ENCODE data around the gene MLLT3. TPM values are rescaled to one million over a fixed set of nuclear protein-coding genes. Genes with fewer than 3 reads are reported as not detected.

MLLT3 gene
- total and polyA plus RNA-seq, 2 of the 8 experiments (the other 6 are each of a cell fraction or from before 2014, with no cell fraction given), result 5.9 to 9.6 TPM

GRCh38 chr9:20551835-20552234 is 70.5 kb downstream of the MLLT3 start (continued):
- TF ChIP-seq, protein P1, sequence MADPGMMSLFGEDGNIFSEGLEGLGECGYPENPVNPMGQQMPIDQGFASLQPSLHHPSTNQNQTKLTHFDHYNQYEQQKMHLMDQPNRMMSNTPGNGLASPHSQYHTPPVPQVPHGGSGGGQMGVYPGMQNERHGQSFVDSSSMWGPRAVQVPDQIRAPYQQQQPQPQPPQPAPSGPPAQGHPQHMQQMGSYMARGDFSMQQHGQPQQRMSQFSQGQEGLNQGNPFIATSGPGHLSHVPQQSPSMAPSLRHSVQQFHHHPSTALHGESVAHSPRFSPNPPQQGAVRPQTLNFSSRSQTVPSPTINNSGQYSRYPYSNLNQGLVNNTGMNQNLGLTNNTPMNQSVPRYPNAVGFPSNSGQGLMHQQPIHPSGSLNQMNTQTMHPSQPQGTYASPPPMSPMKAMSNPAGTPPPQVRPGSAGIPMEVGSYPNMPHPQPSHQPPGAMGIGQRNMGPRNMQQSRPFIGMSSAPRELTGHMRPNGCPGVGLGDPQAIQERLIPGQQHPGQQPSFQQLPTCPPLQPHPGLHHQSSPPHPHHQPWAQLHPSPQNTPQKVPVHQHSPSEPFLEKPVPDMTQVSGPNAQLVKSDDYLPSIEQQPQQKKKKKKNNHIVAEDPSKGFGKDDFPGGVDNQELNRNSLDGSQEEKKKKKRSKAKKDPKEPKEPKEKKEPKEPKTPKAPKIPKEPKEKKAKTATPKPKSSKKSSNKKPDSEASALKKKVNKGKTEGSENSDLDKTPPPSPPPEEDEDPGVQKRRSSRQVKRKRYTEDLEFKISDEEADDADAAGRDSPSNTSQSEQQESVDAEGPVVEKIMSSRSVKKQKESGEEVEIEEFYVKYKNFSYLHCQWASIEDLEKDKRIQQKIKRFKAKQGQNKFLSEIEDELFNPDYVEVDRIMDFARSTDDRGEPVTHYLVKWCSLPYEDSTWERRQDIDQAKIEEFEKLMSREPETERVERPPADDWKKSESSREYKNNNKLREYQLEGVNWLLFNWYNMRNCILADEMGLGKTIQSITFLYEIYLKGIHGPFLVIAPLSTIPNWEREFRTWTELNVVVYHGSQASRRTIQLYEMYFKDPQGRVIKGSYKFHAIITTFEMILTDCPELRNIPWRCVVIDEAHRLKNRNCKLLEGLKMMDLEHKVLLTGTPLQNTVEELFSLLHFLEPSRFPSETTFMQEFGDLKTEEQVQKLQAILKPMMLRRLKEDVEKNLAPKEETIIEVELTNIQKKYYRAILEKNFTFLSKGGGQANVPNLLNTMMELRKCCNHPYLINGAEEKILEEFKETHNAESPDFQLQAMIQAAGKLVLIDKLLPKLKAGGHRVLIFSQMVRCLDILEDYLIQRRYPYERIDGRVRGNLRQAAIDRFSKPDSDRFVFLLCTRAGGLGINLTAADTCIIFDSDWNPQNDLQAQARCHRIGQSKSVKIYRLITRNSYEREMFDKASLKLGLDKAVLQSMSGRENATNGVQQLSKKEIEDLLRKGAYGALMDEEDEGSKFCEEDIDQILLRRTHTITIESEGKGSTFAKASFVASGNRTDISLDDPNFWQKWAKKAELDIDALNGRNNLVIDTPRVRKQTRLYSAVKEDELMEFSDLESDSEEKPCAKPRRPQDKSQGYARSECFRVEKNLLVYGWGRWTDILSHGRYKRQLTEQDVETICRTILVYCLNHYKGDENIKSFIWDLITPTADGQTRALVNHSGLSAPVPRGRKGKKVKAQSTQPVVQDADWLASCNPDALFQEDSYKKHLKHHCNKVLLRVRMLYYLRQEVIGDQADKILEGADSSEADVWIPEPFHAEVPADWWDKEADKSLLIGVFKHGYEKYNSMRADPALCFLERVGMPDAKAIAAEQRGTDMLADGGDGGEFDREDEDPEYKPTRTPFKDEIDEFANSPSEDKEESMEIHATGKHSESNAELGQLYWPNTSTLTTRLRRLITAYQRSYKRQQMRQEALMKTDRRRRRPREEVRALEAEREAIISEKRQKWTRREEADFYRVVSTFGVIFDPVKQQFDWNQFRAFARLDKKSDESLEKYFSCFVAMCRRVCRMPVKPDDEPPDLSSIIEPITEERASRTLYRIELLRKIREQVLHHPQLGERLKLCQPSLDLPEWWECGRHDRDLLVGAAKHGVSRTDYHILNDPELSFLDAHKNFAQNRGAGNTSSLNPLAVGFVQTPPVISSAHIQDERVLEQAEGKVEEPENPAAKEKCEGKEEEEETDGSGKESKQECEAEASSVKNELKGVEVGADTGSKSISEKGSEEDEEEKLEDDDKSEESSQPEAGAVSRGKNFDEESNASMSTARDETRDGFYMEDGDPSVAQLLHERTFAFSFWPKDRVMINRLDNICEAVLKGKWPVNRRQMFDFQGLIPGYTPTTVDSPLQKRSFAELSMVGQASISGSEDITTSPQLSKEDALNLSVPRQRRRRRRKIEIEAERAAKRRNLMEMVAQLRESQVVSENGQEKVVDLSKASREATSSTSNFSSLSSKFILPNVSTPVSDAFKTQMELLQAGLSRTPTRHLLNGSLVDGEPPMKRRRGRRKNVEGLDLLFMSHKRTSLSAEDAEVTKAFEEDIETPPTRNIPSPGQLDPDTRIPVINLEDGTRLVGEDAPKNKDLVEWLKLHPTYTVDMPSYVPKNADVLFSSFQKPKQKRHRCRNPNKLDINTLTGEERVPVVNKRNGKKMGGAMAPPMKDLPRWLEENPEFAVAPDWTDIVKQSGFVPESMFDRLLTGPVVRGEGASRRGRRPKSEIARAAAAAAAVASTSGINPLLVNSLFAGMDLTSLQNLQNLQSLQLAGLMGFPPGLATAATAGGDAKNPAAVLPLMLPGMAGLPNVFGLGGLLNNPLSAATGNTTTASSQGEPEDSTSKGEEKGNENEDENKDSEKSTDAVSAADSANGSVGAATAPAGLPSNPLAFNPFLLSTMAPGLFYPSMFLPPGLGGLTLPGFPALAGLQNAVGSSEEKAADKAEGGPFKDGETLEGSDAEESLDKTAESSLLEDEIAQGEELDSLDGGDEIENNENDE (IDR thresholded peaks at IDR 0.05; ENCODE audit: insufficient replicate concordance, low read length), result no peak
- TF ChIP-seq HDAC6 (IDR thresholded peaks at IDR 0.05; ENCODE audit: low read depth, low read length) (no peak), RBBP5 (IDR thresholded peaks at IDR 0.05; ENCODE audit: borderline replicate concordance, low read depth, low read length) (no peak), TBP (IDR thresholded peaks at IDR 0.05; ENCODE audit: low read depth, low read length) (no peak), EP300 (IDR thresholded peaks at IDR 0.05; ENCODE audit: borderline replicate concordance in 1 of 2, low read depth in 2 of 2, low read length in 2 of 2) (no peak), BRCA1 (IDR thresholded peaks at IDR 0.05; ENCODE audit: low read depth, low read length) (no peak), POLR2AphosphoS5 (IDR thresholded peaks at IDR 0.05; ENCODE audit: low read depth, low read length) (no peak), SIX5 (IDR thresholded peaks at IDR 0.05; ENCODE audit: low read depth, low read length) (no peak), ASH2L (IDR thresholded peaks at IDR 0.05; ENCODE audit: low read length) (no peak), CTBP2 (IDR thresholded peaks at IDR 0.05; ENCODE audit: borderline replicate concordance, insufficient read depth, insufficient read length, low read length) (no peak), NANOG (IDR thresholded peaks at IDR 0.05; ENCODE audit: insufficient read depth, low read depth, low read length, poor library complexity, severe bottlenecking) (no peak), JUND (IDR thresholded peaks at IDR 0.05; ENCODE audit: low read length) (no peak)

All from H1 (cell line).